ENCODE results near the gene CNTNAP2.

CNTNAP2 gene

GRCh38 chr7:147674705-147675104 lies 1558.1 kb downstream of the CNTNAP2 start:
- H3K36me3 ChIP-seq (ENCODE audit: insufficient read depth), result no peaks in the 10 kb centered on the region
- H3K4me1 ChIP-seq (ENCODE audit: low read depth, poor library complexity, severe bottlenecking), result no peaks in the 10 kb centered on the region
- H2AFZ ChIP-seq (ENCODE audit: low read depth), result no peak overlapping the region
- H3K4me2 ChIP-seq, result no peak overlapping the region
- no peak overlapping the region for H3K27ac ChIP-seq
- no peaks in the 10 kb centered on the region for H4K20me1 ChIP-seq (ENCODE audit: insufficient read depth)
- no peaks in the 10 kb centered on the region for H3K79me2 ChIP-seq (ENCODE audit: insufficient read depth, low read depth)
- H3K4me3 ChIP-seq (IDR thresholded peaks at IDR 0.05; ENCODE audit: insufficient read depth, low read depth, low read length), result no peak overlapping the region
- no peaks in the 10 kb centered on the region for H3K27me3 ChIP-seq (ENCODE audit: insufficient read depth, low read depth)
- no peak for TF ChIP-seq CTCF (conservative IDR thresholded peaks at IDR 0.05; ENCODE audit: low read depth, low read length)
- no peak overlapping the region for H3K9ac ChIP-seq

GRCh38 chr7:147678943-147679342 lies 1562.3 kb downstream of the CNTNAP2 start:
- no peaks in the 10 kb centered on the region for H3K27me3 ChIP-seq (ENCODE audit: insufficient read depth, low read depth)

GRCh38 chr7:147681530-147681929 lies 1564.9 kb downstream of the CNTNAP2 start:
- Histone ChIP-seq H3K79me2 (ENCODE audit: insufficient read depth, low read depth) (no peaks in the 10 kb centered on the region), H3K4me3 (IDR thresholded peaks at IDR 0.05; ENCODE audit: insufficient read depth, low read depth, low read length) (no peak overlapping the region), H3K9ac (no peak overlapping the region), H3K27ac (no peak overlapping the region), H4K20me1 (ENCODE audit: insufficient read depth) (no peaks in the 10 kb centered on the region), H3K4me2 (no peak overlapping the region), H3K27me3 (ENCODE audit: insufficient read depth, low read depth) (no peaks in the 10 kb centered on the region), H3K36me3 (ENCODE audit: insufficient read depth) (no peaks in the 10 kb centered on the region), H3K4me1 (ENCODE audit: low read depth, poor library complexity, severe bottlenecking) (no peaks in the 10 kb centered on the region), H2AFZ (ENCODE audit: low read depth) (no peak overlapping the region)
- TF ChIP-seq CTCF (conservative IDR thresholded peaks at IDR 0.05; ENCODE audit: low read depth, low read length), result no peak

More at GRCh38 chr7:147678943-147679342, 1562.3 kb downstream of the CNTNAP2 start:
- no peak overlapping the region for H2AFZ ChIP-seq (ENCODE audit: low read depth)
- H3K36me3 ChIP-seq (ENCODE audit: insufficient read depth), result no peaks in the 10 kb centered on the region
- H3K79me2 ChIP-seq (ENCODE audit: insufficient read depth, low read depth), result no peaks in the 10 kb centered on the region
- H3K4me1 ChIP-seq (ENCODE audit: low read depth, poor library complexity, severe bottlenecking), result no peaks in the 10 kb centered on the region
- no peak overlapping the region for H3K9ac ChIP-seq
- H3K4me2 ChIP-seq, result no peak overlapping the region
- H4K20me1 ChIP-seq (ENCODE audit: insufficient read depth), result no peaks in the 10 kb centered on the region
- H3K27ac ChIP-seq, result no peak overlapping the region
- no peak overlapping the region for H3K4me3 ChIP-seq (IDR thresholded peaks at IDR 0.05; ENCODE audit: insufficient read depth, low read depth, low read length)
- TF ChIP-seq CTCF (conservative IDR thresholded peaks at IDR 0.05; ENCODE audit: low read depth, low read length), result no peak

- Histone ChIP-seq H3K27me3 (ENCODE audit: insufficient read depth, low read depth) (no peaks in the 10 kb centered on the region), H4K20me1 (ENCODE audit: insufficient read depth) (no peaks in the 10 kb centered on the region), H3K4me2 (no peak overlapping the region), H3K4me1 (ENCODE audit: low read depth, poor library complexity, severe bottlenecking) (no peaks in the 10 kb centered on the region), H3K27ac (no peak overlapping the region), H3K9ac (no peak overlapping the region), H3K36me3 (ENCODE audit: insufficient read depth) (no peaks in the 10 kb centered on the region), H2AFZ (ENCODE audit: low read depth) (no peak overlapping the region), H3K4me3 (IDR thresholded peaks at IDR 0.05; ENCODE audit: insufficient read depth, low read depth, low read length) (no peak overlapping the region), H3K79me2 (ENCODE audit: insufficient read depth, low read depth) (no peaks in the 10 kb centered on the region)
- no peak for TF ChIP-seq CTCF (conservative IDR thresholded peaks at IDR 0.05; ENCODE audit: low read depth, low read length)
Measured at GRCh38 chr7:147700702-147701101, 1584.1 kb downstream of the CNTNAP2 start.

Measured in KMS-11 (cell line).